Prostate gland (tissue), 2 donors: ENCODE measurements around the gene HNRNPC. TPM values are rescaled to one million over a fixed set of nuclear protein-coding genes. Genes with fewer than 3 reads are reported as not detected.
"Not testable (repeated sequence)": the region's sequence is repeated elsewhere in the genome, so short reads cannot be mapped to it uniquely, and the experiment has no call there.

Source experiments
- DNase-seq: peaks from one replicate; pipeline ENCODE4 v3.0.0-alpha.2; 2019; ENCODE audit warnings: low spot score
- H3K27ac ChIP-seq, 2 donors: fragments of 200-600 bp; sonication (generic); 2 replicates each; pipeline ENCODE4 v1.5.1; 2017 to 2019
- H3K27me3 ChIP-seq: fragments of 200-600 bp; sonication (generic); replicated peaks from 2 replicates; pipeline ENCODE4 v1.5.1; 2019; ENCODE audit not compliant: insufficient read depth
- H3K36me3 ChIP-seq, 2 donors: fragments of 200-600 bp; sonication (generic); 1 replicate in 1 of 2; 2 replicates in 1 of 2; pipeline versions ENCODE4 v1.5.1 to v1.8.1; 2017 to 2019
- H3K4me1 ChIP-seq: fragments of 200-600 bp; sonication (generic); replicated peaks from 2 replicates; pipeline ENCODE4 v1.5.1; 2019
- H3K4me3 ChIP-seq, 2 donors: fragments of 200-600 bp; sonication (generic); 2 replicates each; pipeline ENCODE4 v1.5.1; 2017 to 2019
- H3K9me3 ChIP-seq: fragments of 200-600 bp; sonication (generic); 2 replicates; pipeline ENCODE4 v1.5.1; 2017
- POLR2A ChIP-seq: fragments of 450-650 bp; IDR thresholded peaks from one replicate; pipeline ENCODE4 v1.6.1; 2016; ENCODE audit warnings: antibody characterized with exemption, mild to moderate bottlenecking
- POLR2AphosphoS5 ChIP-seq: sonication (generic); formaldehyde crosslinking; IDR thresholded peaks from one replicate; pipeline ENCODE4 v1.6.1; 2017; ENCODE audit warnings: antibody characterized with exemption
- WGBS: methylation state at CpG from one replicate; pipeline ENCODE4 v1.1.5; 2018; 5-methylcytosine and 5-hydroxymethylcytosine counted together
- intact Hi-C: fragments of 100-400 bp; cut with DNase I; formaldehyde crosslinking; loops from one replicate; pipeline ENCODE4 v1.14.2; 2022
- total RNA-seq, 2 donors: library from RNA; depleted of rRNA; stranded (reverse); fragments of >200 nt; gene quantifications; one replicate each; pipeline ENCODE4 v1.1.0, GENCODE V29; 2016
- TF ChIP-seq, protein P1 (sequence below), 4 experiments: fragments of 200-600 bp in 2 of 4; fragments of 450-650 bp in 2 of 4; sonication (generic) in 2 of 4; IDR thresholded peaks; 1 replicate in 3 of 4; 2 replicates in 1 of 4; pipeline ENCODE4 v1.5.1; 2016 to 2019; ENCODE audit warnings: antibody characterized with exemption in 4 of 4, mild to moderate bottlenecking in 2 of 4, moderate library complexity in 2 of 4

HNRNPC gene
- total RNA-seq, 2 donors from 2014 or later, result 411 to 423 TPM

DNA sequence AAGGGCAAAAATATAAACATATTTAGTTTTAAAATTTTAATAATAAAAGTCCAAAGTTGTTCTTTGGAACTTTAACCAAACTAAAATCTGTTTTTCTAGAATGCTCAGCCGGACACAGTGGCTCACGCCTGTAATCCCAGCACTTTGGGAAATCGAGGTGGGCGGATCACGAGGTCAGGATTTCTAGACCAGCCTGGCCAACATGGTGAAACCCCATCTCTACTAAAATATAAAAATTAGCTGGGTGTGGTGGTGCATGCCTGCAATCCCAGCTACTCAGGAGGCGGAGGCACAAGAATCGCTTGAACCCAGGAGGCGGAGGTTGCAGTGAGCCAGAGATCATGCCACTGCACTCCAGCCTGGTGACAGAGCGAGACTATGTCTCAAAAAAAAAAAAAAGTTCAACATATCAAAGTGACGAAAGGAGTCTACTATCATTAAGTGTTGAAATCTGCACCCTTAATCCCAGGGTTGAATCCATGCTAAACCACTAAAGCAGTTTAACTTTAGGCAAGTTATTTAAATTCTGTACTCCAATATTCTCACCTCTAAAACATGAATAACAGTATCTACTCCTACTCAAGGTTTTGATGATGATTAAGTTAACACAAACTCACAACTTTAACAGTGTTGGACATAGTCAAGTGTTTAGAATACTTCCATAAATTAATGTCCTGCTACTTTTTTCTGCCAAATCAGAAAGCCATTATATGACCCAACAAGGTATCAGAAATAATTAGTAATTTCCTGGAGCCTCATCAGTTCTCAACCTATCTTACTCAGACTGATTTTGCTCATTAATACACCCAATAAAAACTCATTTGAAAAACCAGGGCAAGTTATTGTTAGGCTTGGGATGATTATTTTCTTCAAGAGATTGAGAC lies 11.0 kb downstream of the HNRNPC start:
- TF ChIP-seq POLR2AphosphoS5, result no peak
- TF ChIP-seq POLR2A, result no peak
- TF ChIP-seq, protein P1, sequence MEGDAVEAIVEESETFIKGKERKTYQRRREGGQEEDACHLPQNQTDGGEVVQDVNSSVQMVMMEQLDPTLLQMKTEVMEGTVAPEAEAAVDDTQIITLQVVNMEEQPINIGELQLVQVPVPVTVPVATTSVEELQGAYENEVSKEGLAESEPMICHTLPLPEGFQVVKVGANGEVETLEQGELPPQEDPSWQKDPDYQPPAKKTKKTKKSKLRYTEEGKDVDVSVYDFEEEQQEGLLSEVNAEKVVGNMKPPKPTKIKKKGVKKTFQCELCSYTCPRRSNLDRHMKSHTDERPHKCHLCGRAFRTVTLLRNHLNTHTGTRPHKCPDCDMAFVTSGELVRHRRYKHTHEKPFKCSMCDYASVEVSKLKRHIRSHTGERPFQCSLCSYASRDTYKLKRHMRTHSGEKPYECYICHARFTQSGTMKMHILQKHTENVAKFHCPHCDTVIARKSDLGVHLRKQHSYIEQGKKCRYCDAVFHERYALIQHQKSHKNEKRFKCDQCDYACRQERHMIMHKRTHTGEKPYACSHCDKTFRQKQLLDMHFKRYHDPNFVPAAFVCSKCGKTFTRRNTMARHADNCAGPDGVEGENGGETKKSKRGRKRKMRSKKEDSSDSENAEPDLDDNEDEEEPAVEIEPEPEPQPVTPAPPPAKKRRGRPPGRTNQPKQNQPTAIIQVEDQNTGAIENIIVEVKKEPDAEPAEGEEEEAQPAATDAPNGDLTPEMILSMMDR (IDR thresholded peaks at IDR 0.05), result no peak

DNA sequence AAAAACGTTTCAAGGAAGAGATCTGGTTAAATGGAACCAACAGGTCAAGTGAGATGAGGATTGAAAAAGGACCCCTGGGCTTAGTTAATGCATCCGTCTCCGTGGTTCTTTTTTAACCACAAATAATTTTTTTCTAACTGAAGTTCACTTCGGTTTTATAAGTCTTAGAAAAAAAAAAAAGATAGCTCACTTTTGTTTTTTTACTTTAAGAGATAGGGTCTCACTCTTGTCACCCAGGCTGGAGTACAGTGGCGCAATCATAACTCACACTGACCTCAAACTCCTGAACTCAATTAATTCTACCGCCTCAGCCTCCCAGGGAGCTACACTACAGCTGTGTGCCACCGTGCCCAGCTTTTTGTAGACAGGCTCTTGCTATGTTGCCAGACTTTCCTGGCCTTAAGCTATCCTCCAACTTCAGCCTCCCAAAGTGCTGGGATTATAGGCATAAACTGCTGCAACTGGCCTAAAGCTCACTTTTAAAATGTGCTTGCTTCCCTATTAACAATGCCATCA lies 11.8 kb downstream of the HNRNPC start:
- TF ChIP-seq, protein P1 (IDR thresholded peaks at IDR 0.05), result no peak
- TF ChIP-seq POLR2AphosphoS5 (no peak), POLR2A (no peak)
- 37% methylated on average over 7 of the region's 7 CpGs for WGBS
- DNase-seq, result no peak
- Histone ChIP-seq H3K27ac (no peak overlapping the region), H3K4me1 (peaks cover 6% of the 10 kb centered on the region), H3K9me3 (no peaks in the 10 kb centered on the region), H3K4me3 (no peak overlapping the region), H3K36me3 (peaks cover 0 to 5% of the 10 kb centered on the region in 2 donors), H3K27me3 (no peaks in the 10 kb centered on the region)
- intact Hi-C loops, result no loop called here

More for the DNA sequence above, 11.0 kb downstream of the HNRNPC start:
- Histone ChIP-seq H3K9me3 (no peaks in the 10 kb centered on the region), H3K4me3 (no peak overlapping the region), H3K27me3 (no peaks in the 10 kb centered on the region), H3K4me1 (peaks cover 6% of the 10 kb centered on the region), H3K27ac (no peak overlapping the region), H3K36me3 (peaks cover 0 to 5% of the 10 kb centered on the region in 2 donors)
- WGBS, result 88% methylated on average over 10 of the region's 10 CpGs
- no peak for DNase-seq
- intact Hi-C loops, result no loop called here

DNA sequence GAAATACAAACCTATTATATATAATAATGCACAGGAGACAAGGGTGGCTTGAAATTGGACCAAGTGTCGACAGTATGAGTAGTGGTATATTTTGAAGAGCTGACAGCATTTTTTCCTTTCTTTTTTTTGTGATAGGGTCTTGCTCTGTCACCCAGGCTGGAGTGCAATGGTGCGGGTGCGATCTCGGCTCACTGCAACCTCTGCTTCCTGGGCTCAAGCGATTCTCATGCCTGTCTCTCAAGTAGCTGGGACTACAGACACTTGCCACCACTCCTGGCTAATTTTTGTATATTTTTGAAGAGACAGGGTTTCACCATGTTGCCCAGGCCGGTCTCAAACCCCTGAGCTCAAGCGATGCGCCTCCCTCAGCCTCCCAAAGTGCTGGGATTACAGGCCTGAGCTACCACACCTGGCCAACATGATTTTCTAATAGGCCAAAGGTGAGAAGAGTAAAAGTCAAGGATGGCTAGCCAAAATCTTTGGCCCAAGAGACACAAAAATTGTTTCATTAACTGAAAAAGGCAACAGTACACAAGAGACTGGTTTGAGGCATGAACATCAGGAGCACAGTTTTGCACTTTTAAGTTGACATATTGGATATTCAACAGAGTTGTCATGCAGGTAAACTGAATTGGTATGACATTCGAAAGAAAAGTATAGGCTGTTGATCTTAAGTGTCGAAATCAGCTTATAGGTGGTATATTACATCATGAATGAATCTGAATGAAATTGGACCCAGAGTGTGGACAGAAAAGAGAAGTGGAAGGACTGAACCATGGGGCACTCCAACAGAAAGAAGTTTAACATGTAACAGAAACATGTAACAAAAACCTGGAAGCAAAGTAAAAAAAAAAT lies 12.5 kb downstream of the HNRNPC start:
- intact Hi-C loops, result no loop called here
- Histone ChIP-seq H3K4me1 (peaks cover 8% of the 10 kb centered on the region), H3K27me3 (no peaks in the 10 kb centered on the region), H3K4me3 (no peak overlapping the region), H3K27ac (no peak overlapping the region), H3K36me3 (peaks cover 0 to 5% of the 10 kb centered on the region in 2 donors), H3K9me3 (no peaks in the 10 kb centered on the region)
- TF ChIP-seq, protein P1 (IDR thresholded peaks at IDR 0.05), result no peak
- no peak for DNase-seq
- WGBS, result 92% methylated on average over 10 of the region's 10 CpGs

DNA sequence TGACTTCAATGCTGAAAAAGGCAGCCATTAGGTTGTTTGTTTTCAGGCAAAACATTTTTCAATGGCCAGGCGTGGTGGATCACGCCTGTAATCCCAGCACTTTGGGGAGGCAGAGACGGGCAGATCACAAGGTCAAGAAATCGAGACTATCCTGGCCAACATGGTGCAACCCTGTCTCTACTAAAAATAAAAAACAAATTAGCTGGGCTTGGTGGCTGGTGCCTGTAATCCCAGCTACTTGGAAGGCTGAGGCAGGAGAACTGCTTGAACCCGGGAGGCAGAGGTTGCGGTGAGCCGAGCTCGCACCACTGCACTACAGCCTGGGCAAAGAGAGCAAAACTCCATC lies 13.2 kb downstream of the HNRNPC start:
- DNase-seq, H3K4me1 ChIP-seq, H3K27ac ChIP-seq, H3K9me3 ChIP-seq, intact Hi-C loops, H3K4me3 ChIP-seq, H3K27me3 ChIP-seq, H3K36me3 ChIP-seq: not testable (repeated sequence)
- 93% methylated on average over 8 of the region's 8 CpGs for WGBS

DNA sequence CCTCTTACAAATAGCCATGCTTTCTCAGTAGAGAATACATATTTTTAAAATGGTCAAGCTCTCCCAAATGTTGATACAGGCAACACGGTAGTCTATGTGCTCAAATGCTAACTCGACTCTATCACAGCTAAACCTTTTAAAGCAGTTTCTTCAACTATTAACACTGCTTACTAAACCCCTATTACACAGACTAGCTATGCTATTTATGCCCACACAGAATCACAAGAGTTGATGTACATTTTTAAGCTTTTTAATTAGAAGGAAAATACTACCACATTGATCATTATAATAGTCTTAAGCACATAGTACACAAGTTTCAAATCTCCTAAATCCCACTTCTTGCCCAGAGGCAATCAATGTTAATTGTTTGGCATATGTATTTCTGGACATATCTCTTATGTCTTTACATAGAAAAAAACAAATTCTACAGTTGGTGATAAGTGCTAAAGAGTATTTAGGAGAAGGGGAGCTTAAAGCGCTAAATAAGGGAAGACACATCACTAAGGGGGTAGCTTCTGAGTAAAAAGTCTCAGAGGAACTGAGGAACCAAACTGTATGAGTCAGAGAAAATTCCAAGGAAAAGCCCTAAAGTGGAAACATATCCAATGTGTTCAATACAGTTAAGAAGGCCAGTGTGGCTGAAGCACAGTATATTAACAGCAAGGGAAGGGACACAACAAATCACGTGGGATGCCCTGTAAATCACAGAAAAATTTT lies 13.7 kb downstream of the HNRNPC start:
- no peak for TF ChIP-seq POLR2A
- TF ChIP-seq, protein P1 (IDR thresholded peaks at IDR 0.05), result no peak
- no peak for TF ChIP-seq POLR2AphosphoS5
- Histone ChIP-seq H3K27ac (no peak overlapping the region), H3K9me3 (no peaks in the 10 kb centered on the region), H3K4me3 (no peak overlapping the region), H3K27me3 (no peaks in the 10 kb centered on the region), H3K4me1 (peaks cover 8% of the 10 kb centered on the region), H3K36me3 (peaks cover 0 to 5% of the 10 kb centered on the region in 2 donors)
- 54% methylated on average over 4 of the region's 4 CpGs for WGBS
- intact Hi-C loops, result no loop called here
- DNase-seq, result no peak
